CD4-positive, alpha-beta T cell (primary cell): ENCODE data around the gene ZYX. TPM values are rescaled to one million over a fixed set of nuclear protein-coding genes. Genes with fewer than 3 reads are reported as not detected.

Source experiments
- ATAC-seq: fragments of 200-7000 bp; cut with Tn5 transposase; one replicate; pipeline ENCODE4 v1.10.0; 2022; ENCODE audit warnings: mild to moderate bottlenecking; ENCODE audit not compliant: poor library complexity
- CTCF ChIA-PET: fragments of 350-600 bp; sonication (Branson Sonifier 250); formaldehyde crosslinking; loops from one replicate; lab custom pipeline; 2021; ENCODE audit warnings: antibody characterized with exemption, inconsistent platforms; lab: Charles Lee
- POLR2A ChIA-PET: fragments of 350-600 bp; sonication (Branson Sonifier 250); formaldehyde crosslinking; loops from one replicate; lab custom pipeline; 2021; ENCODE audit warnings: antibody characterized with exemption, inconsistent platforms; lab: Charles Lee
- DNase-seq, 14 experiments: peaks; one replicate each; pipeline ENCODE4 v3.0.0-alpha.2; 2013 to 2020; ENCODE audit warnings: mixed read lengths in 2 of 14
- H3K27ac ChIP-seq, 2 donors: one replicate each; pipeline versions ENCODE4 v1.5.1 to v1.7.0; 2013; ENCODE audit warnings: low read length in 2 of 2, low read depth in 1 of 2, mild to moderate bottlenecking in 1 of 2
- H3K27me3 ChIP-seq, 2 experiments: 1 replicate in 1 of 2; 2 replicates in 1 of 2; pipeline versions ENCODE4 v1.6.1 to v1.7.0; 2013; ENCODE audit warnings: low read length in 2 of 2, control low read depth in 1 of 2, mild to moderate bottlenecking in 1 of 2, moderate library complexity in 1 of 2; ENCODE audit not compliant: insufficient read depth in 2 of 2, control insufficient read depth in 1 of 2
- H3K36me3 ChIP-seq: one replicate; pipeline ENCODE4 v1.6.1; 2013; ENCODE audit warnings: low read length, control low read depth; ENCODE audit not compliant: insufficient read depth
- H3K4me1 ChIP-seq: one replicate; pipeline ENCODE4 v1.6.1; 2013; ENCODE audit warnings: low read length, control low read depth; ENCODE audit not compliant: insufficient read depth
- H3K4me3 ChIP-seq: one replicate; pipeline ENCODE4 v1.5.1; 2013; ENCODE audit warnings: mild to moderate bottlenecking, low read length, moderate library complexity
- H3K9me3 ChIP-seq, 2 experiments: 1 replicate in 1 of 2; 2 replicates in 1 of 2; pipeline versions ENCODE4 v1.6.1 to v1.7.0; 2013; ENCODE audit warnings: low read length in 2 of 2, mild to moderate bottlenecking in 2 of 2, control low read depth in 1 of 2, moderate library complexity in 1 of 2; ENCODE audit not compliant: control insufficient read depth in 1 of 2, insufficient read depth in 1 of 2
- H3K27ac Mint-ChIP-seq: one replicate; pipeline ENCODE4 v1.8.0; 2020; ENCODE audit warnings: mixed read lengths
- H3K27me3 Mint-ChIP-seq: one replicate; pipeline ENCODE4 v1.8.0; 2021; ENCODE audit warnings: mixed read lengths
- H3K36me3 Mint-ChIP-seq: one replicate; pipeline ENCODE4 v1.8.0; 2021; ENCODE audit warnings: low read depth, mixed read lengths
- H3K4me1 Mint-ChIP-seq: one replicate; pipeline ENCODE4 v1.8.0; 2021; ENCODE audit warnings: low read depth, mixed read lengths
- H3K4me3 Mint-ChIP-seq: one replicate; pipeline ENCODE4 v1.8.0; 2020; ENCODE audit warnings: mild to moderate bottlenecking, mixed read lengths
- H3K9me3 Mint-ChIP-seq: one replicate; pipeline ENCODE4 v1.8.0; 2020; ENCODE audit warnings: mixed read lengths
- CTCF ChIP-seq: fragments of 200-600 bp; IDR thresholded peaks from one replicate; pipeline ENCODE4 v1.8.0; 2022; ENCODE audit warnings: antibody characterized with exemption, mild to moderate bottlenecking
- intact Hi-C, 2 experiments: fragments of 100-400 bp; cut with DNase I in 1 of 2; cut with micrococcal nuclease in 1 of 2; formaldehyde crosslinking; loops; one replicate each; pipeline versions ENCODE4 v1.15.1 to v1.9.0; 2023 to 2025; cut with DNase I, micrococcal nuclease
- total RNA-seq, 174 experiments: library from RNA in 2 of 174; stranded (reverse) in 2 of 174; gene quantifications; one replicate each; pipeline ENCODE4 v1.2.3 and lab custom pipeline; 2021 to 2026

ZYX gene
- total RNA-seq, 2 experiments from 2014 or later = 132 to 146 TPM

DNA sequence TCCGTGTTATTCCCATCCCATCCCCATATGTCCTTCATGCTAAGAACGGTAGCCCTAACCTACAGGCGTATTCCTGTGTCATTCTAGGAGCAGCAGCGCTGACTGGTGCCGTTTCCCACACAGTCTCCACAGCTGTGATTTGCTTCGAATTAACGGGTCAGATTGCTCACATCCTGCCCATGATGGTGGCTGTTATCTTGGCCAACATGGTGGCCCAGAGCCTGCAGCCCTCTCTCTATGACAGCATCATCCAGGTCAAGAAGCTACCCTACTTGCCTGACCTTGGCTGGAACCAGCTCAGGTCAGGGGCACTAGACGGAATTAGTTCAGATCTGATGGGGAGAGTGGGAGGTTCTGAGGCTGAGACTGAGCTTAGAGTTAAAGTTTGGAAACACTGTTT, 39.3 kb upstream of the ZYX start:
- peaks cover 9% of the 10 kb centered on the region for H3K4me1 Mint-ChIP-seq
- POLR2A ChIA-PET = no interaction called here

GRCh38 chr7:143343596-143343995, 37.5 kb upstream of the ZYX start:
- peaks cover 4 to 7% of the 10 kb centered on the region in 2 experiments for H3K27me3 ChIP-seq
- Mint-ChIP-seq H3K4me3 (no peak overlapping the region), H3K27ac (no peak overlapping the region), H3K36me3 (no peaks in the 10 kb centered on the region), H3K9me3 (no peaks in the 10 kb centered on the region), H3K27me3 (peaks cover 32% of the 10 kb centered on the region), H3K4me1 (peaks cover 9% of the 10 kb centered on the region)
- ChIA-PET POLR2A (interaction anchor here (0.8 kb wide), 1 partner anchor 36 kb away, joined by 3 read pairs; no protein-coding TSS in a partner anchor), CTCF (interaction anchor here (1.0 kb wide), 1 partner anchor 37 kb away, joined by 5 read pairs; no protein-coding TSS in a partner anchor)
- DNase-seq (no peak), ATAC-seq (no peak)
- H3K9me3 ChIP-seq = no peaks in the 10 kb centered on the region
- H3K36me3 ChIP-seq = no peaks in the 10 kb centered on the region
- intact Hi-C loops = no loop called here
- no peak for TF ChIP-seq CTCF
- no peak overlapping the region for H3K4me3 ChIP-seq
- H3K27ac ChIP-seq = no peak overlapping the region
- H3K4me1 ChIP-seq = peaks cover 9% of the 10 kb centered on the region

More for the DNA sequence above, 39.3 kb upstream of the ZYX start:
- intact Hi-C loops = no loop called here
- no peaks in the 10 kb centered on the region for H3K9me3 ChIP-seq
- H3K4me3 ChIP-seq = no peak overlapping the region
- no peak overlapping the region for H3K27ac ChIP-seq
- Mint-ChIP-seq H3K27ac (no peak overlapping the region), H3K4me3 (no peak overlapping the region), H3K36me3 (no peaks in the 10 kb centered on the region), H3K9me3 (no peaks in the 10 kb centered on the region), H3K27me3 (peaks cover 38% of the 10 kb centered on the region)
- ATAC-seq (no peak), DNase-seq (no peak)
- CTCF ChIA-PET = no interaction called here
- peaks cover 9% of the 10 kb centered on the region for H3K4me1 ChIP-seq
- H3K27me3 ChIP-seq = peaks cover 4 to 7% of the 10 kb centered on the region in 2 experiments
- no peak for TF ChIP-seq CTCF
- no peaks in the 10 kb centered on the region for H3K36me3 ChIP-seq

DNA sequence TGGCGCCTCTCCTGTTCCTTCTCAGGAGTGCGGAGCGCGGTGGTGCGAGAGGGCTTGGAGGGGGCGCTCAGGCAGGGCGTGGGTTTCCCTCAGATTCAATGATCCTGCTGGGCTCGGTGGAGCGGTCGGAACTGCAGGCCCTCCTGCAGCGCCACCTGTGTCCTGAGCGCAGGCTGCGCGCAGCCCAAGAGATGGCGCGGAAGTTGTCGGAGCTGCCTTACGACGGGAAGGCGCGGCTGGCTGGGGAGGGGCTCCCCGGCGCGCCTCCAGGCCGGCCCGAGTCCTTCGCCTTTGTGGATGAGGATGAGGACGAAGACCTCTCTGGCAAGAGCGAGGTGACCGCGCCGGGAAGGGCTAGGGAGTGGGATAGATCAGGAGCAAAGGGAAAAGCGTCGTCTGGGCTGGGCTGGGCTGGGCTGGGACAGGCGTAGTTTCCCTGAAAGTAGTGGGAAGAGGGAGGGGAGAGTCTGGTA, 35.7 kb upstream of the ZYX start:
- peak overlapping the region; percentile 65 for H3K4me3 Mint-ChIP-seq
- Histone ChIP-seq H3K36me3 (no peaks in the 10 kb centered on the region), H3K27ac (no peak overlapping the region), H3K4me3 (peak overlapping the region; percentile 17), H3K27me3 (peaks cover 0 to 4% of the 10 kb centered on the region in 2 experiments), H3K4me1 (peaks cover 9% of the 10 kb centered on the region), H3K9me3 (no peaks in the 10 kb centered on the region)
- ATAC-seq (peak; percentile 100), DNase-seq (peak; percentile 42 to 86 (median 60))
- no peaks in the 10 kb centered on the region for H3K9me3 Mint-ChIP-seq
- H3K4me1 Mint-ChIP-seq = peaks cover 9% of the 10 kb centered on the region
- peaks cover 15% of the 10 kb centered on the region for H3K27me3 Mint-ChIP-seq
- CTCF ChIA-PET = interaction anchor here (0.6 to 1.8 kb wide), 12 partner anchors 9 to 125 kb away, joined by 3 to 12 read pairs (median 5); partner anchors contain the start of gene ZYX
- intact Hi-C loops = loop anchor here in 1 of 2 experiments (1.0 kb wide), 1 partner anchor 71 kb away; no protein-coding TSS in a partner anchor
- H3K36me3 Mint-ChIP-seq = no peaks in the 10 kb centered on the region
- POLR2A ChIA-PET = interaction anchor here (0.8 to 1.8 kb wide), 7 partner anchors 11 to 63 kb away, joined by 3 to 9 read pairs (median 3); partner anchors contain the start of gene EPHA1
- peak; percentile 67 for TF ChIP-seq CTCF
- H3K27ac Mint-ChIP-seq = no peak overlapping the region
